HL-60/S4 treated with retinoic acid at 250 ng/mL for 4 days and 3 days (cell line): ENCODE measurements around the gene PRPF40B.
"Not testable (repeated sequence)": the region's sequence is repeated elsewhere in the genome, so short reads cannot be mapped to it uniquely, and the experiment has no call there.

Experiments
- in situ Hi-C: fragments of 300-500 bp; cut with MboI; formaldehyde crosslinking; loops from 2 replicates; pipeline ENCODE4 v1.7.0; 2022; ENCODE audit warnings: low sequenced_read_pairs

Gene PRPF40B

GRCh38 chr12:49609059-49609874, 14.1 kb upstream of the PRPF40B start:
- in situ Hi-C loops: no loop called here

- in situ Hi-C loops: no loop called here
Measured at GRCh38 chr12:49609875-49610154, 13.5 kb upstream of the PRPF40B start.

GRCh38 chr12:49610785-49611184, 12.6 kb upstream of the PRPF40B start:
- in situ Hi-C loops: not testable (repeated sequence)

- in situ Hi-C loops: no loop called here
Measured at GRCh38 chr12:49612210-49612609, 11.2 kb upstream of the PRPF40B start.

GRCh38 chr12:49615725-49616124, 7.6 kb upstream of the PRPF40B start:
- in situ Hi-C loops: no loop called here

- in situ Hi-C loops: no loop called here
Measured at GRCh38 chr12:49616533-49617219, 6.7 kb upstream of the PRPF40B start.

GRCh38 chr12:49618576-49618975, 4.8 kb upstream of the PRPF40B start:
- in situ Hi-C loops: no loop called here

- in situ Hi-C loops: no loop called here
Measured at GRCh38 chr12:49619286-49619685, 4.1 kb upstream of the PRPF40B start.

- in situ Hi-C loops: no loop called here
Measured at GRCh38 chr12:49621651-49622500, 1.5 kb upstream of the PRPF40B start.

GRCh38 chr12:49622501-49623141, 740 bp upstream of the PRPF40B start:
- in situ Hi-C loops: no loop called here

GRCh38 chr12:49624921-49625577, 1.7 kb downstream of the PRPF40B start:
- in situ Hi-C loops: no loop called here

GRCh38 chr12:49626169-49626835, 2.9 kb downstream of the PRPF40B start:
- in situ Hi-C loops: no loop called here

GRCh38 chr12:49626836-49627235, 3.5 kb downstream of the PRPF40B start:
- in situ Hi-C loops: no loop called here

GRCh38 chr12:49627752-49628360, 4.5 kb downstream of the PRPF40B start:
- in situ Hi-C loops: no loop called here

- in situ Hi-C loops: no loop called here
Measured at GRCh38 chr12:49631336-49631907, 8.1 kb downstream of the PRPF40B start.

- in situ Hi-C loops: no loop called here
Measured at GRCh38 chr12:49632401-49632800, 9.0 kb downstream of the PRPF40B start.

- in situ Hi-C loops: no loop called here
Measured at GRCh38 chr12:49632986-49633702, 9.8 kb downstream of the PRPF40B start.

GRCh38 chr12:49633703-49634345, 10.5 kb downstream of the PRPF40B start:
- in situ Hi-C loops: no loop called here
